ENCODE measurements around the gene UQCRH.

UQCRH gene

DNA sequence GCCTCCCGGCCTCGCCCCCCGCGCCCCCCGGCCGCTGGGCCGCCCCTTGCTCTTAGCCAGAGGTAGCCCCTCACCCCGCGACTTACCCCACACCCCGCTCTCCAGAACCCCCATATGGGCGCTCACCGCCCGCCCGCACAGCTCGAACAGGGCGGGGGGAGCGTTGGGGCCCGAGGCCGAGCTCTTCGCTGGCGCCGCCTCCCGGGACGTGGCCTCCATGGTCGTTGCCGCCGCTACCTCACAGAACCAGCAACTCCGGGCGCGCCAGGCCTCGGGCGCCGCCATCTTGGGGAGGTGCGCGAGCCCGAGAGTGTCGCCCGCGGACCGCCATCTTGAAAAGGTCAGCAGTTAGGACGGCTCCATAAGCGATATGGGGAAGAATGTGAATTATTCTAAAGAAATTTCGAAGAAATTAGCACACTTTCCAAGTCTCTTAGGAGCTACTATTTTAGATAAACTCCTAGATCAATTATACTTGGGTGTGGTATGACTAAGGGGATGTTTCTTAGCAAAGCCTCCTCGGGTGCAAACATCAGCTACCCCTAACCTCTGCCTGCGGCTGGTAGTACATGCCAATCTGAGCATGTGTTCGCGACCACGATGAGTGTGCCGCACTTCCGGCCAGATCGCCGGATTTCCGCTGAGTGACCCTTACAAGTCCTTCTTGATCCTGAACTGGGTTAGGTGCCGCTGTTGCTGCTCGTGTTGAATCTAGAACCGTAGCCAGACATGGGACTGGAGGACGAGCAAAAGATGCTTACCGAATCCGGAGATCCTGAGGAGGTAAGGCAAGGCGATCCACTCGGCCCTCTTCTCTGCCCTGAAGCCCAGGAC lies at the start of gene UQCRH, which contains the start of gene LRRC41:
Gene UQCRH (plus strand): TSS at position 661 of the 834 bp plus-strand sequence. CDS start 69 bp downstream, at position 730.
Gene LRRC41 (minus strand): TSS at position 579 of the 834 bp plus-strand sequence. CDS start 294 bp downstream, at position 285.
- TF ChIP-seq, protein P1, sequence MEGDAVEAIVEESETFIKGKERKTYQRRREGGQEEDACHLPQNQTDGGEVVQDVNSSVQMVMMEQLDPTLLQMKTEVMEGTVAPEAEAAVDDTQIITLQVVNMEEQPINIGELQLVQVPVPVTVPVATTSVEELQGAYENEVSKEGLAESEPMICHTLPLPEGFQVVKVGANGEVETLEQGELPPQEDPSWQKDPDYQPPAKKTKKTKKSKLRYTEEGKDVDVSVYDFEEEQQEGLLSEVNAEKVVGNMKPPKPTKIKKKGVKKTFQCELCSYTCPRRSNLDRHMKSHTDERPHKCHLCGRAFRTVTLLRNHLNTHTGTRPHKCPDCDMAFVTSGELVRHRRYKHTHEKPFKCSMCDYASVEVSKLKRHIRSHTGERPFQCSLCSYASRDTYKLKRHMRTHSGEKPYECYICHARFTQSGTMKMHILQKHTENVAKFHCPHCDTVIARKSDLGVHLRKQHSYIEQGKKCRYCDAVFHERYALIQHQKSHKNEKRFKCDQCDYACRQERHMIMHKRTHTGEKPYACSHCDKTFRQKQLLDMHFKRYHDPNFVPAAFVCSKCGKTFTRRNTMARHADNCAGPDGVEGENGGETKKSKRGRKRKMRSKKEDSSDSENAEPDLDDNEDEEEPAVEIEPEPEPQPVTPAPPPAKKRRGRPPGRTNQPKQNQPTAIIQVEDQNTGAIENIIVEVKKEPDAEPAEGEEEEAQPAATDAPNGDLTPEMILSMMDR (IDR thresholded peaks at IDR 0.05; ENCODE audit: low read depth, low read length) = no peak
- peak; percentile 93 for DNase-seq (ENCODE audit: extremely low read depth, low read depth)

DNA sequence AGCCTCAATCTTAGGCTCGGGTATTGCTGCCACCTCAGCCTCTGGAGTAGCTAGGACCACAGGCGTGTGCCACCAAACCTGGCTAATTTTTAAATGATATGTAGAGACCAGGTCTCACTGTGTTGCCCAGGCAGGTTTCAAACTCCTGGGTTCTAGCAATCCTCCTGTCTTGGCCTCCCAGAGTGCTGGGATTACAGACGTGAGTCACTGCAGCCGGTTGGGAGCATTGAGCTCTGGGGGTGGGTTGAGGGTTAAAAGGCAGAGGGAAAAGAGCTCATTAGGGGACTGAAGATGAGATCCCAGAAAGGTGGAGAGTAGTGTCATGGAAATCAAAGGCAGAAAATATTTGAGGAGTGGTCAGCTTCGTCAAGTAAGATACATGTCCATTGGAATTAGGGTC lies 48.8 kb upstream of the UQCRH start:
- TF ChIP-seq, protein P1 (IDR thresholded peaks at IDR 0.05; ENCODE audit: low read depth, low read length) = no peak
- no peak for DNase-seq (ENCODE audit: extremely low read depth, low read depth)

DNA sequence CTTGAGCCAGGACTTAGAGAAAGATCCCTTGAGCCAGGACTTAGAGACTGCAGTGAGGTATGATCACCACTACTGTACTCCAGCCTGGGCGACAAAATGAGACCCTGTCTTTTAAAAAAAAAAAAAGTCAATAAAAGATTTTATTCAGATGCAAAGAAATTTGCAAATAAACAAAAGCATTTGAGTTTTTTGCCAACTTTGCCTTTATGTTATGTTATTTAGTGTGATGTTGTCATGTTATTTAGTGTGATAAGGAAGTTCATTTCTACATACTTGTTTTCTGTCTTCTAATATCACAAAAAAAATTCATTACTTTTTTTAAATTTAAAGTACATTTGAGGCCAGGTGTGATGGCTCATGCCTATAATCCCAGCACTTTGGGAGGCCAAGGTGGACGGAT lies 47.0 kb upstream of the UQCRH start:
- no peak for DNase-seq (ENCODE audit: extremely low read depth, low read depth)
- TF ChIP-seq, protein P1 (IDR thresholded peaks at IDR 0.05; ENCODE audit: low read depth, low read length) = no peak

DNA sequence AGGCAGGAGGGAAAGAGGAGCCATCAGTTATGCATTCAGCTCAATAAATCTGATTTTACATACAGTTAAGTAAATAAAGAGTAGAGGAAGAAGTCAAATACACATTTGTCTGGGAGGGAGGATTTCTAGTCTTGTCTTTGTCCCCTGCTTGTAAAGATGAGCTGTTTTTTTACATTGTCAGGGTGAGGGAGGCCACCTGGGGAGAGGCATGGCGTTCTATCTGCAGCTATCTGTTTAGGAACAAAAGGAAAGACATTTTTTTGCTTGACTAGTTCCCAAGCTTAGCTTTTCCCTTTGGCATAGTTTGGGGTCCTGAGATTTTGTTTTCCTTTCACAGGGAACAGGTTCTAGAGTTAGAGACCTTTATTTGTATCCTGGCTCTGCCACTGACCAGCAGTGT lies 41.0 kb upstream of the UQCRH start:
- DNase-seq (ENCODE audit: extremely low read depth, low read depth) = no peak
- TF ChIP-seq, protein P1 (IDR thresholded peaks at IDR 0.05; ENCODE audit: low read depth, low read length) = no peak

DNA sequence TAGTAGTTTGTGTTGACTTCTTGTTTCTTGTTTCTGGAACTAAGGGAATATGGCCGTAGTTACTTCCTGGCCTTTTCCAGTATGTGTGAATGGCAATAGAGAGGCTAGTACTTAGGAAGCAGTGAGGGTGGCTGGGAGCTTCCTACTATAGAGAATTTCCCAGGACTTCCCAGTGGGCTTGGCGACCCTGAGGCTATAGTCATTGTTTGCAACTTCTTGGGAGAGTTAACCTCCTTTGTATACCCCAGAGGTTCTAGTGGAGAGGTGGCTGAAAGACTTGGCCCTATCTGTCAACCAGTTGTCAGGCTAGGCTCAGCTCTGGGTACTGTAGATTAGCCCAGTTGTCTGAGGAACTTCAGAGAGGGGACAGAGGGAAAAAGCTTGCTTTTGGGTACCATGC lies 40.4 kb upstream of the UQCRH start:
- TF ChIP-seq, protein P1 (IDR thresholded peaks at IDR 0.05; ENCODE audit: low read depth, low read length) = no peak
- no peak for DNase-seq (ENCODE audit: extremely low read depth, low read depth)

DNA sequence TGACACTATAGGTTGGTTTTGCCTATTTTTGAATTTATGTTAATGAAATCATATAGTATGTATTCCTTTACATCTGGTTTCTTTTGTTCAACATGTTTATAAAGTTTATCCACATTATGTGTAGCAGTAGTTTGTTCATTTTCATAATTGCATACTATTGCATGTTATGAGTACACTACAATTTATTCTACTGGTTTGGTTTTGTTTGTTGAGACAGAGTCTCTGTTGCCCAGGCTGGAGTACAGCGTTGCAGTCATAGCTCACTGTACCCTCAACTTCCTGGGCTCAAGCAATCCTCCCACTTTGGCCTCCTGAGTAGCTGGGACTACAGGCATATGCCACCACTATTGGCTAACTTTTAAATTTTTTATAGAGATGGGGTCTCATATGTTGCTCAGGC lies 34.9 kb upstream of the UQCRH start:
- DNase-seq (ENCODE audit: extremely low read depth, low read depth) = no peak
- TF ChIP-seq, protein P1 (IDR thresholded peaks at IDR 0.05; ENCODE audit: low read depth, low read length) = no peak

DNA sequence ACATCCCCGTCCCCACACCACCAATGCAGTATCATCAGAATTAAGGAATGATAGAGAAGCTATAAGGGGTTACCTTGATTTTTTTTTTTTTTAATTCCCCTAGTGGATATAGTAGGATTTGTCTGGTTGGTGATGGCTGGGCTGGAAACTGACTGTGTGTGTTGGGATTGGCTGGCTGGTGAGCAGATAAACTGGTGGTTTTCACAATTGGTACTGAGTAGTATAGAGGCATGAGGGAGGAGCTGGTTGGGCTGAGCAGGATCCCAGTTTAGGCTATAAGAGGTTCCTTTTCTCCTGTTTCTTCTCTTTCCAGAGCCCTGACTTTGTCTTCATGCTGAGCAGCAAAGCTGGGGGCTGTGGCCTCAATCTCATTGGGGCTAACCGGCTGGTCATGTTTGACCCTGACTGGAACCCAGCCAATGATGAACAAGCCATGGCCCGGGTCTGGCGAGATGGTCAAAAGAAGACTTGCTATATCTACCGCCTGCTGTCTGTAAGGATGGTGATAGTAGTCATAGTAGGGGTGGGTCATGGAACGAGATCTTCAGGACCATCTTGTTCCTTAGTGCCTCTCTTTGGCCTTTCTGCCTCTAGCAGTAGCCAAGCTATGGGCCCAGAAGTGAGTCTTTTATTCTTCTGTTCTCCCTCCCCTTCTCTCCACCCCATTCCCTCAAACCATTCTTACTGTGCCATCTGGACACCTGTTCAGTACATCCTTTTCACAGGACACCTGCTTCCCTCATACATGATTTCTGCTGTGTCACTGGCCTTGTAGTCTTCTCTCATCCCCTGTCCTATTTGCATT lies 29.1 kb upstream of the UQCRH start:
- no peak for DNase-seq (ENCODE audit: extremely low read depth, low read depth)
- TF ChIP-seq, protein P1 (IDR thresholded peaks at IDR 0.05; ENCODE audit: low read depth, low read length) = no peak
